HG03520 (cell line): ENCODE data around the gene DLX4.

Source experiments
- ATAC-seq: cut with Tn5 transposase; IDR thresholded peaks from one replicate; pipeline ENCODE4 v1.9.1; 2021; ENCODE audit warnings: mild to moderate bottlenecking, moderate library complexity; ENCODE audit not compliant: unreplicated experiment

The DLX4 gene

GRCh38 chr17:50003911-50004310 lies 34.9 kb downstream of the DLX4 start:
- no peak for ATAC-seq

DNA sequence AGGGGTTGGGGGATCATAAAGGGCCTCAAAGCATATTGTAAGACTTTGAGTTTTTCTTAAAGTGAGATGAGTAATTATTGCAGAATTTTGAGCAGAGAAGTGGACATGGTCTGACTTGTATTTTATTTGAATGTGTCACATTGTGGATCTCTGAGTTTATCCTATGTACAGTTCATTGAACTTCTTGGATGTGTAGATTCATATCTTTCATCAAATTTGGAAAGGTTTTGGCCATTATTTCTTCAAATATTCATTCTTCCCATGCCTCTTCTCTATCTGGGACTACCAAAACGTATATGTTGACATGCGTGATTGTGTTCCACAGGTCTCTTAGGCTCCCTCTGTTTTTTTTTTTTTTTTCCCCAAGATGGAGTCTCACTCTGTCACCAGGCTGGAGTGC lies 40.3 kb downstream of the DLX4 start:
- ATAC-seq, result no peak

GRCh38 chr17:50013079-50013478 lies 44.1 kb downstream of the DLX4 start:
- ATAC-seq, result no peak

- no peak for ATAC-seq
Measured at GRCh38 chr17:50014471-50015088, 45.6 kb downstream of the DLX4 start.

DNA sequence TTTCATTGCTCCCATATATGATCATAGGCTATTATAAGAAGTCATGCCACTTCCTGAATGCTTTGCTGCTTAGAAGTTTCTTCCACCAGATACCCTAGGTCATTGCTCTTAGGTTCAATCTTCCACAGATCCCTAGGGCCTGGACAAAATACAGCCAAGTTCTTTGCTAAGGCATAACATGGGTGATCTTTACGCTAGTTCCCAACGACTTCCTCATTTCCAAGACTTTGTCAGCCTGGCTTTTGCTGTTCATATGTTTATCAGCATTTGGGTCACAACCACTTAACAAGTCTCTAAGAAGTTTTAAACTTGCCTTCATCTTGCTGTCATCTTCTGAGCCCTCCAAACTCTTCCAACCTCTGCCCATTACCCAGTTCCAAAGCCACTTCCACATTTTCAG lies 46.2 kb downstream of the DLX4 start:
- ATAC-seq, result no peak

DNA sequence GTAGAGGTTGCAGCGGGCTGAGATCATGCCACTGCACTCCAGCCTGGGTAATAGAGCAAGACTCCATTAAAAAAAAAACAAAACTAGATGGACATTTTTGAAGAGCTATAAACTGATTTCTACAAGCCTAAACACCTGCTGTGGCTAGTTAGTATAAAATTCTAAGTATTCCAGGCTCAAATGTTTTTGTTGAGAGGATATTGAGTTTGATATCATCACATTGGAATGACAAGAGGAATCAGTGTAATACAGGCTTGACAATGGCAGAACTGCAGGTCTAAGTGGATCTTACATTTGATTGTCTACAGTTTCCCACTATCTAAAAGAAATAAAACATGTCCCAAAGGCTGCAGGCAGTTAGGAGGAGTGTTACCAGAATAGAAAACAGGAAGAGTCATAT lies 49.9 kb downstream of the DLX4 start:
- no peak for ATAC-seq

DNA sequence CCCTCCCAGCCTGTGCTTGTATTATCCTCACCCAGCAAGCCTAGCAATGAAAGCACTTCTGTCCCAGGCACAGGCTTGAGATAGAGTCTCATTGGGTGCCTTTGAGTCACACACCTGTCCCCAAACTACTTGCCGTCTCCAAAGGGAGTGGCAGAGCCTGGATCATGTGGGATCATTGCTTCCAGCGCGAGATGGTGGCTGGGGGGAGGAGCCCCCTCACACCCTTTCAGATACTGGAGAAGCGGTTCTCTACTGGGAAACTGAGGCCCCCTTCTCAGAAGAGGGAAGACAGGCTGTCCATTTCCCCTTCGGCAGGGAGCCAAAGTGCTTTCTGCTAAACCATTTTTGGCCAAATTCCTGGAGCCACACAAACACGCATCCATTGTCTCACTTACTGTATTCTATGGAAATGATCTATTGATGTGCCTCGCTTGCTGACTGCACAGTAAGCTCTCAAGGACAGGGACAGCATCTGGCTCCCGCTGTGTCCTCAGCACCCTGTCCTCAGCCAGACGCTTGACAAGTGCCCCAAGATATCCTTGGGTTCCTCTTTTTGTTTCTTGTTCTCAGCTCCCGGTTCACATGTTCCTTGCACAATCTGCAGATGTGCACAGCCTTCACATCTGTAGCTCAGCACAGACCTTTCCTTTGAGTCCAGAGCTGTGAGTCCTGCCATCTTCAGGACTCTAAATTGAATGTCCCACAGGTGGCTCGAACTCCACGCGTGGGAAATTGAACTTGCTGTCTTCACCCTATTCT lies 52.0 kb downstream of the DLX4 start:
- ATAC-seq, result no peak

- ATAC-seq, result no peak
Measured at GRCh38 chr17:50021681-50022370, 52.8 kb downstream of the DLX4 start.

- no peak for ATAC-seq
Measured at GRCh38 chr17:50022463-50023130, 53.6 kb downstream of the DLX4 start.

GRCh38 chr17:50023520-50023919 lies 54.5 kb downstream of the DLX4 start:
- ATAC-seq, result no peak
